Measurements from ENCODE around the gene UNC13A.
"Not testable (repeated sequence)": the region's sequence is repeated elsewhere in the genome, so short reads cannot be mapped to it uniquely, and the experiment has no call there.

DNA sequence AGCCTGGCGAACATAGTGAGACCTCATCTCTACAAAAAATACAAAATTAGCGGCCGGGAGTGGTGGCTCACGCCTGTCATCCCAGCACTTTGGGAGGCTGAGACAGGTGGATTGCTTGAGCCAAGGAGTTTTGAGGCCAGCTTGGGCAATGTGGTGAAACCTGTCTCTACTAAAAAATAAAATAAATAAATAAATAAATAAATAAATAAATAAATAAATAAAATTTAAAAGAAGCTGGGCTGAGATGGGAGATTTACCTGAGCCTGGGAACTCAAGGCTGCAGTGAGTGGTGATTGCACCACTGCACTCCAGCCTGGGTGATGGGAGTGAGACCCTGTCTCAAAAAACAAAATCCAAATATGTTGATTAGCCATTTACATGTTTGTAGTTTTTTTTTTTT, 135.4 kb downstream of the UNC13A start:
- TF ChIP-seq, protein P1, sequence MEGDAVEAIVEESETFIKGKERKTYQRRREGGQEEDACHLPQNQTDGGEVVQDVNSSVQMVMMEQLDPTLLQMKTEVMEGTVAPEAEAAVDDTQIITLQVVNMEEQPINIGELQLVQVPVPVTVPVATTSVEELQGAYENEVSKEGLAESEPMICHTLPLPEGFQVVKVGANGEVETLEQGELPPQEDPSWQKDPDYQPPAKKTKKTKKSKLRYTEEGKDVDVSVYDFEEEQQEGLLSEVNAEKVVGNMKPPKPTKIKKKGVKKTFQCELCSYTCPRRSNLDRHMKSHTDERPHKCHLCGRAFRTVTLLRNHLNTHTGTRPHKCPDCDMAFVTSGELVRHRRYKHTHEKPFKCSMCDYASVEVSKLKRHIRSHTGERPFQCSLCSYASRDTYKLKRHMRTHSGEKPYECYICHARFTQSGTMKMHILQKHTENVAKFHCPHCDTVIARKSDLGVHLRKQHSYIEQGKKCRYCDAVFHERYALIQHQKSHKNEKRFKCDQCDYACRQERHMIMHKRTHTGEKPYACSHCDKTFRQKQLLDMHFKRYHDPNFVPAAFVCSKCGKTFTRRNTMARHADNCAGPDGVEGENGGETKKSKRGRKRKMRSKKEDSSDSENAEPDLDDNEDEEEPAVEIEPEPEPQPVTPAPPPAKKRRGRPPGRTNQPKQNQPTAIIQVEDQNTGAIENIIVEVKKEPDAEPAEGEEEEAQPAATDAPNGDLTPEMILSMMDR (conservative IDR thresholded peaks at IDR 0.05): not testable (repeated sequence)
- TF ChIP-seq ZFX (IDR thresholded peaks at IDR 0.05): not testable (repeated sequence)
